Panc1 (cell line): Measurements from ENCODE around the gene SPOCK1. TPM values are rescaled to one million over a fixed set of nuclear protein-coding genes. Genes with fewer than 3 reads are reported as not detected.

Experiments used
- ATAC-seq: fragments of 200-7000 bp; cut with Tn5 transposase; 2 replicates; pipeline ENCODE4 v1.9.1; 2020; ENCODE audit warnings: mild to moderate bottlenecking, moderate library complexity
- BruUV-seq: library from RNA; stranded (reverse); fragments of 400-500 nt; replicated peaks from 2 replicates; lab custom pipeline; 2021; lab: Mats Ljungman, UMichigan
- CTCF ChIA-PET: fragments of 300-600 bp; sonication (Branson Sonifier 250); formaldehyde crosslinking; loops from one replicate; lab custom pipeline; 2022; ENCODE audit warnings: antibody characterized with exemption; lab: Charles Lee
- POLR2A ChIA-PET: fragments of 300-600 bp; sonication (Branson Sonifier 250); formaldehyde crosslinking; loops from one replicate; lab custom pipeline; 2022; ENCODE audit warnings: antibody characterized with exemption; lab: Charles Lee
- DNase-seq: peaks from one replicate; pipeline ENCODE4 v3.0.0-alpha.2; 2010; ENCODE audit warnings: low read depth, low spot score
- H3K27ac ChIP-seq: 2 replicates; pipeline ENCODE4 v1.5.1; 2011; ENCODE audit warnings: mild to moderate bottlenecking, low read length, inconsistent platforms
- H3K27me3 ChIP-seq: fragments of 200-500 bp; sonication (Bioruptor generic); 2 replicates; pipeline ENCODE4 v1.6.0; 2014; ENCODE audit warnings: low read length, inconsistent platforms; ENCODE audit not compliant: control insufficient read depth, insufficient read depth
- H3K36me3 ChIP-seq: fragments of 200-500 bp; sonication (Bioruptor generic); 2 replicates; pipeline ENCODE4 v1.5.1; 2014; ENCODE audit warnings: inconsistent platforms, mild to moderate bottlenecking, low read length, moderate library complexity; ENCODE audit not compliant: control insufficient read depth, insufficient read depth
- H3K4me1 ChIP-seq: 2 replicates; pipeline ENCODE4 v1.5.1; 2011; ENCODE audit warnings: inconsistent platforms, mild to moderate bottlenecking, low read length, moderate library complexity; ENCODE audit not compliant: control insufficient read depth, insufficient read depth
- H3K4me3 ChIP-seq, 2 experiments: 2 replicates each; pipeline ENCODE4 v1.5.1; 2011 to 2012; ENCODE audit warnings: low read depth in 2 of 2, low read length in 2 of 2, mild to moderate bottlenecking in 2 of 2, inconsistent platforms in 1 of 2, moderate library complexity in 1 of 2
- H3K9me3 ChIP-seq: fragments of 200-500 bp; sonication (Bioruptor generic); 2 replicates; pipeline ENCODE4 v1.5.1; 2014; ENCODE audit warnings: low read depth, mild to moderate bottlenecking, inconsistent platforms, low read length, moderate library complexity; ENCODE audit not compliant: control insufficient read depth, insufficient read depth
- POLR2AphosphoS5 ChIP-seq: IDR thresholded peaks from 2 replicates; pipeline ENCODE4 v1.6.1; 2012; ENCODE audit warnings: mild to moderate bottlenecking, low read depth, low read length, moderate library complexity
- SIN3A ChIP-seq: IDR thresholded peaks from 2 replicates; pipeline ENCODE4 v1.6.1; 2012; ENCODE audit warnings: low read depth, mild to moderate bottlenecking, low read length, moderate library complexity, borderline replicate concordance; ENCODE audit not compliant: insufficient read depth
- TCF7L2 ChIP-seq: IDR thresholded peaks from 2 replicates; pipeline ENCODE4 v1.6.1; 2011; ENCODE audit warnings: mild to moderate bottlenecking, low read depth, low read length, inconsistent platforms
- in situ Hi-C: cut with HindIII; loops from 2 replicates; pipeline ENCODE4 v1.10.0; 2016; ENCODE audit warnings: low sequenced_read_pairs, low pct_unique_long_range_greater_than_20kb
- intact Hi-C: fragments of 100-400 bp; cut with micrococcal nuclease; formaldehyde crosslinking; loops from one replicate; pipeline ENCODE4 v1.10.0; 2022; ENCODE audit not compliant: unreplicated experiment
- total RNA-seq: library from RNA; stranded (reverse); gene quantifications from one replicate; pipeline ENCODE4 v1.2.1, GENCODE V29; 2021; ENCODE audit not compliant: unreplicated experiment
- TF ChIP-seq, protein P1 (sequence below), 2 experiments: IDR thresholded peaks; 2 replicates each; pipeline ENCODE4 v1.6.1; 2011 to 2012; ENCODE audit warnings: low read depth in 2 of 2, control low read depth in 1 of 2, low read length in 1 of 2, mild to moderate bottlenecking in 1 of 2, moderate library complexity in 1 of 2; ENCODE audit not compliant: insufficient read depth in 1 of 2
- TF ChIP-seq, protein P2 (sequence below): fragments of 450-650 bp; IDR thresholded peaks from 2 replicates; pipeline ENCODE4 v1.5.1; 2017; ENCODE audit warnings: mild to moderate bottlenecking

SPOCK1 gene
- total RNA-seq, 1 experiment from 2014 or later = 15.6 TPM

DNA sequence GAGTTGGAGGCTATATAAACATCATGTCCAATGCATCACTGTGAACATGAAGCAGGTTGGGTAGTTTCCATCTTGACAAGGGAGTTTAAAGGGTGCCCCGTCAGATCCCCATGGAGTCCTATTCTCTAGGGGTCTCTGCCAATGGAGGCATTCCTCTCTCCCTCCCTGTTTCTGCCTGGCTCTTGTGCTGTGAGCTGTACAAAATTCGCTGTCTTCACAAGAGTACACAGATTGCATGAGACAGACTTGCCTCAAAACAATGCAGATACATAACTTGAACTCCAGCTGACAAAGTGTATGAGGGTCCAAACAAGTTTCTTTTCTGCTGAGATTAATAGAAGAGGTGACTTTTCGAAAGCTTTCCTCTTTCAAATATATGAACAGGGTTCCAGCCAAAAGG lies 165.2 kb downstream of the SPOCK1 start:
- H3K4me1 ChIP-seq = no peaks in the 10 kb centered on the region
- H3K27ac ChIP-seq = no peak overlapping the region
- H3K36me3 ChIP-seq = no peaks in the 10 kb centered on the region
- no peak for ATAC-seq
- BruUV-seq = no TSS peak
- POLR2A ChIA-PET = interaction anchor here (0.6 kb wide), 1 partner anchor 247 kb away, joined by 6 read pairs; no protein-coding TSS in a partner anchor
- H3K4me3 ChIP-seq = no peak overlapping the region
- TF ChIP-seq, protein P1, sequence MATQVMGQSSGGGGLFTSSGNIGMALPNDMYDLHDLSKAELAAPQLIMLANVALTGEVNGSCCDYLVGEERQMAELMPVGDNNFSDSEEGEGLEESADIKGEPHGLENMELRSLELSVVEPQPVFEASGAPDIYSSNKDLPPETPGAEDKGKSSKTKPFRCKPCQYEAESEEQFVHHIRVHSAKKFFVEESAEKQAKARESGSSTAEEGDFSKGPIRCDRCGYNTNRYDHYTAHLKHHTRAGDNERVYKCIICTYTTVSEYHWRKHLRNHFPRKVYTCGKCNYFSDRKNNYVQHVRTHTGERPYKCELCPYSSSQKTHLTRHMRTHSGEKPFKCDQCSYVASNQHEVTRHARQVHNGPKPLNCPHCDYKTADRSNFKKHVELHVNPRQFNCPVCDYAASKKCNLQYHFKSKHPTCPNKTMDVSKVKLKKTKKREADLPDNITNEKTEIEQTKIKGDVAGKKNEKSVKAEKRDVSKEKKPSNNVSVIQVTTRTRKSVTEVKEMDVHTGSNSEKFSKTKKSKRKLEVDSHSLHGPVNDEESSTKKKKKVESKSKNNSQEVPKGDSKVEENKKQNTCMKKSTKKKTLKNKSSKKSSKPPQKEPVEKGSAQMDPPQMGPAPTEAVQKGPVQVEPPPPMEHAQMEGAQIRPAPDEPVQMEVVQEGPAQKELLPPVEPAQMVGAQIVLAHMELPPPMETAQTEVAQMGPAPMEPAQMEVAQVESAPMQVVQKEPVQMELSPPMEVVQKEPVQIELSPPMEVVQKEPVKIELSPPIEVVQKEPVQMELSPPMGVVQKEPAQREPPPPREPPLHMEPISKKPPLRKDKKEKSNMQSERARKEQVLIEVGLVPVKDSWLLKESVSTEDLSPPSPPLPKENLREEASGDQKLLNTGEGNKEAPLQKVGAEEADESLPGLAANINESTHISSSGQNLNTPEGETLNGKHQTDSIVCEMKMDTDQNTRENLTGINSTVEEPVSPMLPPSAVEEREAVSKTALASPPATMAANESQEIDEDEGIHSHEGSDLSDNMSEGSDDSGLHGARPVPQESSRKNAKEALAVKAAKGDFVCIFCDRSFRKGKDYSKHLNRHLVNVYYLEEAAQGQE (IDR thresholded peaks at IDR 0.05; ENCODE audit: insufficient read depth in 1 of 2, low read depth in 2 of 2, low read length in 1 of 2) = no peak
- TF ChIP-seq SIN3A (no peak), TCF7L2 (no peak), POLR2AphosphoS5 (no peak)
- H3K9me3 ChIP-seq = no peaks in the 10 kb centered on the region
- DNase-seq = no peak
- H3K27me3 ChIP-seq = peaks cover 5% of the 10 kb centered on the region
- intact Hi-C loops (no loop called here), in situ Hi-C loops (no loop called here)
- CTCF ChIA-PET = no interaction called here

DNA sequence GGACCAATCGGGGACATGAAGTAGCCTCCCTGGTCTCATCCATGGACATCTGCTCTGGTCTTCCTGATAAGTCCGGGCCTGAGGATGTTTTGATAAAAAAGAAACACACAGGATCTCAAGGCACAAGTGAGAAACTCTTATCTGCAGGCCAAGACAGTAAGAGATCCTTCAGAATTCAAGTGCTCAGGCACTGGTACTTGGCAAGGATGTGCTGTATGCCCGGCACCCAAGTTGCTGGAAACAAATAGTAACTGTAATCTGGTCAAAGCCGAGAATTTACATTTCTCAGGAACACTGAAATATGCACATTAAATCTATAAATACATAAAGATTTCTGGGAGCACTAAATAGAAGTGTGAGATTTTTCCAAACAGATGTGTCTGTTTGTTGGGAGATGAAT lies 165.7 kb downstream of the SPOCK1 start:
- POLR2A ChIA-PET = no interaction called here
- H3K27me3 ChIP-seq = peaks cover 5% of the 10 kb centered on the region
- TF ChIP-seq POLR2AphosphoS5 (no peak), SIN3A (no peak), TCF7L2 (no peak)
- TF ChIP-seq, protein P2, sequence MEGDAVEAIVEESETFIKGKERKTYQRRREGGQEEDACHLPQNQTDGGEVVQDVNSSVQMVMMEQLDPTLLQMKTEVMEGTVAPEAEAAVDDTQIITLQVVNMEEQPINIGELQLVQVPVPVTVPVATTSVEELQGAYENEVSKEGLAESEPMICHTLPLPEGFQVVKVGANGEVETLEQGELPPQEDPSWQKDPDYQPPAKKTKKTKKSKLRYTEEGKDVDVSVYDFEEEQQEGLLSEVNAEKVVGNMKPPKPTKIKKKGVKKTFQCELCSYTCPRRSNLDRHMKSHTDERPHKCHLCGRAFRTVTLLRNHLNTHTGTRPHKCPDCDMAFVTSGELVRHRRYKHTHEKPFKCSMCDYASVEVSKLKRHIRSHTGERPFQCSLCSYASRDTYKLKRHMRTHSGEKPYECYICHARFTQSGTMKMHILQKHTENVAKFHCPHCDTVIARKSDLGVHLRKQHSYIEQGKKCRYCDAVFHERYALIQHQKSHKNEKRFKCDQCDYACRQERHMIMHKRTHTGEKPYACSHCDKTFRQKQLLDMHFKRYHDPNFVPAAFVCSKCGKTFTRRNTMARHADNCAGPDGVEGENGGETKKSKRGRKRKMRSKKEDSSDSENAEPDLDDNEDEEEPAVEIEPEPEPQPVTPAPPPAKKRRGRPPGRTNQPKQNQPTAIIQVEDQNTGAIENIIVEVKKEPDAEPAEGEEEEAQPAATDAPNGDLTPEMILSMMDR = no peak
- TF ChIP-seq, protein P1 (IDR thresholded peaks at IDR 0.05; ENCODE audit: insufficient read depth in 1 of 2, low read depth in 2 of 2, low read length in 1 of 2) = no peak
- intact Hi-C loops (no loop called here), in situ Hi-C loops (no loop called here)
- ATAC-seq = no peak
- no peak for DNase-seq
- no peak overlapping the region for H3K4me3 ChIP-seq
- CTCF ChIA-PET = no interaction called here
- BruUV-seq = no TSS peak
- no peaks in the 10 kb centered on the region for H3K4me1 ChIP-seq
- no peaks in the 10 kb centered on the region for H3K9me3 ChIP-seq
- H3K36me3 ChIP-seq = no peaks in the 10 kb centered on the region
- H3K27ac ChIP-seq = no peak overlapping the region
